Measurements from ENCODE around the gene MLH3. TPM values are rescaled to one million over a fixed set of nuclear protein-coding genes. Genes with fewer than 3 reads are reported as not detected.
A peak's percentile ranks its signal among the peaks of the same experiment; 100 is the strongest.

Gene MLH3
- total and polyA plus RNA-seq, 10 of the 15 experiments (the other 5 are each of a cell fraction or from before 2014, with no cell fraction given) = 12.6 to 31.2 (median 19.6) TPM

GRCh38 chr14:75050852-75051555 is at the start of gene MLH3 (continued):
- TF ChIP-seq, protein P1, sequence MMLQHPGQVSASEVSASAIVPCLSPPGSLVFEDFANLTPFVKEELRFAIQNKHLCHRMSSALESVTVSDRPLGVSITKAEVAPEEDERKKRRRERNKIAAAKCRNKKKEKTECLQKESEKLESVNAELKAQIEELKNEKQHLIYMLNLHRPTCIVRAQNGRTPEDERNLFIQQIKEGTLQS (IDR thresholded peaks at IDR 0.05; ENCODE audit: borderline replicate concordance, extremely low read depth, low read depth, low read length) = no peak
- TF ChIP-seq SIN3A (IDR thresholded peaks at IDR 0.05; ENCODE audit: low read depth, low read length) (0 out of 2 replicates have a peak, but pooled peaks have one; percentile 51), CBX3 (IDR thresholded peaks at IDR 0.05; ENCODE audit: borderline replicate concordance, low read depth) (no peak), KDM1A (IDR thresholded peaks at IDR 0.05; ENCODE audit: borderline replicate concordance) (no peak), MXI1 (IDR thresholded peaks at IDR 0.05; ENCODE audit: low read depth, low read length) (0 out of 2 replicates have a peak, but pooled peaks have one; percentile 17), SMAD1 (IDR thresholded peaks at IDR 0.05; ENCODE audit: low read depth, partially characterized antibody) (no peak), HDAC2 (IDR thresholded peaks at IDR 0.05) (no peak), SREBF2 (IDR thresholded peaks at IDR 0.05; ENCODE audit: low read length) (no peak), ZBTB40 (IDR thresholded peaks at IDR 0.05; ENCODE audit: borderline replicate concordance) (0 out of 2 replicates have a peak, but pooled peaks have one; percentile 8), TCF7 (IDR thresholded peaks at IDR 0.05; ENCODE audit: borderline replicate concordance) (no peak), SMARCA5 (IDR thresholded peaks at IDR 0.05) (0 out of 2 replicates have a peak, but pooled peaks have one; percentile 51)
- TF ChIP-seq, protein P2, sequence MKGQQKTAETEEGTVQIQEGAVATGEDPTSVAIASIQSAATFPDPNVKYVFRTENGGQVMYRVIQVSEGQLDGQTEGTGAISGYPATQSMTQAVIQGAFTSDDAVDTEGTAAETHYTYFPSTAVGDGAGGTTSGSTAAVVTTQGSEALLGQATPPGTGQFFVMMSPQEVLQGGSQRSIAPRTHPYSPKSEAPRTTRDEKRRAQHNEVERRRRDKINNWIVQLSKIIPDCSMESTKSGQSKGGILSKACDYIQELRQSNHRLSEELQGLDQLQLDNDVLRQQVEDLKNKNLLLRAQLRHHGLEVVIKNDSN (IDR thresholded peaks at IDR 0.05; ENCODE audit: borderline replicate concordance, extremely low read length, insufficient read depth, low read depth, low read length) = no peak
- TF ChIP-seq, protein P3, sequence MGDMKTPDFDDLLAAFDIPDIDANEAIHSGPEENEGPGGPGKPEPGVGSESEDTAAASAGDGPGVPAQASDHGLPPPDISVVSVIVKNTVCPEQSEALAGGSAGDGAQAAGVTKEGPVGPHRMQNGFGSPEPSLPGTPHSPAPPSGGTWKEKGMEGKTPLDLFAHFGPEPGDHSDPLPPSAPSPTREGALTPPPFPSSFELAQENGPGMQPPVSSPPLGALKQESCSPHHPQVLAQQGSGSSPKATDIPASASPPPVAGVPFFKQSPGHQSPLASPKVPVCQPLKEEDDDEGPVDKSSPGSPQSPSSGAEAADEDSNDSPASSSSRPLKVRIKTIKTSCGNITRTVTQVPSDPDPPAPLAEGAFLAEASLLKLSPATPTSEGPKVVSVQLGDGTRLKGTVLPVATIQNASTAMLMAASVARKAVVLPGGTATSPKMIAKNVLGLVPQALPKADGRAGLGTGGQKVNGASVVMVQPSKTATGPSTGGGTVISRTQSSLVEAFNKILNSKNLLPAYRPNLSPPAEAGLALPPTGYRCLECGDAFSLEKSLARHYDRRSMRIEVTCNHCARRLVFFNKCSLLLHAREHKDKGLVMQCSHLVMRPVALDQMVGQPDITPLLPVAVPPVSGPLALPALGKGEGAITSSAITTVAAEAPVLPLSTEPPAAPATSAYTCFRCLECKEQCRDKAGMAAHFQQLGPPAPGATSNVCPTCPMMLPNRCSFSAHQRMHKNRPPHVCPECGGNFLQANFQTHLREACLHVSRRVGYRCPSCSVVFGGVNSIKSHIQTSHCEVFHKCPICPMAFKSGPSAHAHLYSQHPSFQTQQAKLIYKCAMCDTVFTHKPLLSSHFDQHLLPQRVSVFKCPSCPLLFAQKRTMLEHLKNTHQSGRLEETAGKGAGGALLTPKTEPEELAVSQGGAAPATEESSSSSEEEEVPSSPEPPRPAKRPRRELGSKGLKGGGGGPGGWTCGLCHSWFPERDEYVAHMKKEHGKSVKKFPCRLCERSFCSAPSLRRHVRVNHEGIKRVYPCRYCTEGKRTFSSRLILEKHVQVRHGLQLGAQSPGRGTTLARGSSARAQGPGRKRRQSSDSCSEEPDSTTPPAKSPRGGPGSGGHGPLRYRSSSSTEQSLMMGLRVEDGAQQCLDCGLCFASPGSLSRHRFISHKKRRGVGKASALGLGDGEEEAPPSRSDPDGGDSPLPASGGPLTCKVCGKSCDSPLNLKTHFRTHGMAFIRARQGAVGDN (IDR thresholded peaks at IDR 0.05) = peak; percentile 95
- TF ChIP-seq, protein P4, sequence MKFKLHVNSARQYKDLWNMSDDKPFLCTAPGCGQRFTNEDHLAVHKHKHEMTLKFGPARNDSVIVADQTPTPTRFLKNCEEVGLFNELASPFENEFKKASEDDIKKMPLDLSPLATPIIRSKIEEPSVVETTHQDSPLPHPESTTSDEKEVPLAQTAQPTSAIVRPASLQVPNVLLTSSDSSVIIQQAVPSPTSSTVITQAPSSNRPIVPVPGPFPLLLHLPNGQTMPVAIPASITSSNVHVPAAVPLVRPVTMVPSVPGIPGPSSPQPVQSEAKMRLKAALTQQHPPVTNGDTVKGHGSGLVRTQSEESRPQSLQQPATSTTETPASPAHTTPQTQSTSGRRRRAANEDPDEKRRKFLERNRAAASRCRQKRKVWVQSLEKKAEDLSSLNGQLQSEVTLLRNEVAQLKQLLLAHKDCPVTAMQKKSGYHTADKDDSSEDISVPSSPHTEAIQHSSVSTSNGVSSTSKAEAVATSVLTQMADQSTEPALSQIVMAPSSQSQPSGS (IDR thresholded peaks at IDR 0.05; ENCODE audit: low read length) = no peak
